HepG2 (cell line): ENCODE measurements around the gene KCNS1. TPM values are rescaled to one million over a fixed set of nuclear protein-coding genes. Genes with fewer than 3 reads are reported as not detected.
A peak's percentile ranks its signal among the peaks of the same experiment; 100 is the strongest.

Experiments
- ATAC-seq: fragments of 200-7000 bp; cut with Tn5 transposase; 3 replicates; pipeline ENCODE4 v1.9.1; 2020; ENCODE audit warnings: mild to moderate bottlenecking, moderate library complexity
- BruUV-seq: library from RNA; stranded (reverse); fragments of 400-500 nt; replicated peaks from 2 replicates; lab custom pipeline; 2021; lab: Mats Ljungman, UMichigan
- CTCF ChIA-PET: fragments of 300-600 bp; formaldehyde crosslinking; extraction: SDS; loops from one replicate; lab custom pipeline; 2021; ENCODE audit warnings: low total read pairs, inconsistent platforms, low intra/inter-chr PET ratio; lab: Yijun Ruan, JAX
- POLR2A ChIA-PET: fragments of 350-600 bp; sonication (Branson Sonifier 250); formaldehyde crosslinking; loops from one replicate; lab custom pipeline; 2020; ENCODE audit warnings: antibody characterized with exemption, inconsistent platforms; lab: Yijun Ruan, JAX
- DNase-seq: peaks from one replicate; pipeline ENCODE4 v3.0.0-alpha.2; 2015; ENCODE audit warnings: low spot score
- FAIRE-seq: peaks from 3 replicates; lab custom pipeline; 2011; peaks lifted over from hg19 to GRCh38; lab: Jason Lieb, UNC
- H2AFZ ChIP-seq: one replicate; pipeline ENCODE4 v1.6.1; 2011; ENCODE audit warnings: low read length, inconsistent platforms
- H3K27ac ChIP-seq: fragments of 300-600 bp; 3 replicates; pipeline ENCODE4 v1.8.0; 2011; ENCODE audit warnings: mixed run types, mild to moderate bottlenecking, mixed read lengths, low read length, inconsistent platforms; ENCODE audit not compliant: insufficient read depth; ENCODE audit errors: extremely low read length
- H3K27me3 ChIP-seq, 2 experiments: fragments of 200-600 bp in 1 of 2; 2 replicates in 1 of 2; 3 replicates in 1 of 2; pipeline versions ENCODE4 v1.6.0 to v1.8.0; 2011; ENCODE audit warnings: low read length in 2 of 2, mild to moderate bottlenecking in 2 of 2, moderate library complexity in 2 of 2, inconsistent platforms in 1 of 2; ENCODE audit not compliant: insufficient read depth in 2 of 2, control insufficient read depth in 1 of 2
- H3K36me3 ChIP-seq, 2 experiments: fragments of 200-600 bp in 1 of 2; replicated peaks in 1 of 2; 2 replicates in 1 of 2; 3 replicates in 1 of 2; pipeline versions ENCODE4 v1.5.1 to v1.8.0; 2011; ENCODE audit warnings: low read length in 2 of 2, inconsistent platforms in 1 of 2; ENCODE audit not compliant: insufficient read depth in 2 of 2, control insufficient read depth in 1 of 2
- H3K4me1 ChIP-seq: 2 replicates; pipeline ENCODE4 v1.5.1; 2012; ENCODE audit warnings: low read length, inconsistent platforms; ENCODE audit not compliant: insufficient read depth
- H3K4me2 ChIP-seq: 2 replicates; pipeline ENCODE4 v1.6.0; 2011; ENCODE audit warnings: low read depth, low read length, inconsistent platforms
- H3K4me3 ChIP-seq, 3 experiments: fragments of 200-600 bp in 1 of 3; sonication (generic), shearing (Covaris generic) in 1 of 3; replicated peaks in 1 of 3; 2 replicates each; pipeline ENCODE4 v1.5.1; 2011 to 2016; ENCODE audit warnings: low read length in 3 of 3, inconsistent platforms in 2 of 3, low read depth in 2 of 3, mild to moderate bottlenecking in 2 of 3, control low read depth in 1 of 3, mixed read lengths in 1 of 3; ENCODE audit not compliant: insufficient read depth in 1 of 3
- H3K79me2 ChIP-seq: one replicate; pipeline ENCODE4 v1.6.1; 2011; ENCODE audit warnings: low read length, inconsistent platforms; ENCODE audit not compliant: insufficient read depth
- H3K9ac ChIP-seq: 2 replicates; pipeline ENCODE4 v1.6.0; 2011; ENCODE audit warnings: mild to moderate bottlenecking, low read depth, low read length, inconsistent platforms; ENCODE audit not compliant: insufficient read depth
- H3K9me3 ChIP-seq: 2 replicates; pipeline ENCODE4 v1.5.1; 2012; ENCODE audit warnings: mild to moderate bottlenecking, low read length
- H4K20me1 ChIP-seq: 2 replicates; pipeline ENCODE4 v1.6.0; 2011; ENCODE audit warnings: inconsistent platforms, mild to moderate bottlenecking, low read length, moderate library complexity; ENCODE audit not compliant: insufficient read depth
- BHLHE40 ChIP-seq: IDR thresholded peaks from 2 replicates; pipeline ENCODE4 v1.6.1; 2011; ENCODE audit warnings: low read length, improper control_type of control experiment
- EHMT2 ChIP-seq: fragments of 200-600 bp; sonication (generic); IDR thresholded peaks from 2 replicates; pipeline ENCODE4 v1.7.0; 2017; ENCODE audit warnings: antibody characterized with exemption, low read depth, low read length, borderline replicate concordance
- IRF2 ChIP-seq: IDR thresholded peaks from 2 replicates; pipeline ENCODE4 v1.6.1; 2018; ENCODE audit warnings: missing genetic modification reagents, missing compliant biosample characterization
- REXO4 ChIP-seq: sonication (generic); formaldehyde crosslinking; IDR thresholded peaks from 2 replicates; pipeline ENCODE4 v1.8.0; 2022; ENCODE audit warnings: missing genetic modification reagents, mild to moderate bottlenecking, borderline replicate concordance
- RFXAP ChIP-seq: sonication (generic); formaldehyde crosslinking; IDR thresholded peaks from 2 replicates; pipeline ENCODE4 v1.4.0; 2020; ENCODE audit warnings: missing genetic modification reagents, borderline replicate concordance
- TBL1XR1 ChIP-seq: fragments of 150-350 bp; IDR thresholded peaks from 2 replicates; pipeline ENCODE4 v1.6.1; 2014; ENCODE audit warnings: borderline replicate concordance, low read length; ENCODE audit not compliant: partially characterized antibody
- ZNF329 ChIP-seq: sonication (generic); formaldehyde crosslinking; IDR thresholded peaks from 2 replicates; pipeline ENCODE4 v1.9.0; 2021; ENCODE audit warnings: low read depth, mild to moderate bottlenecking, missing genetic modification reagents
- ZNF451 ChIP-seq: sonication (generic); formaldehyde crosslinking; IDR thresholded peaks from 2 replicates; pipeline ENCODE4 v1.5.0; 2020; ENCODE audit warnings: mild to moderate bottlenecking, missing genetic modification reagents
- ZNF569 ChIP-seq: sonication (generic); formaldehyde crosslinking; IDR thresholded peaks from 2 replicates; pipeline ENCODE4 v1.5.0; 2020; ENCODE audit warnings: mild to moderate bottlenecking, missing genetic modification reagents, moderate library complexity, borderline replicate concordance
- ZNF615 ChIP-seq: sonication (generic); formaldehyde crosslinking; IDR thresholded peaks from 2 replicates; pipeline ENCODE4 v1.5.0; 2020; ENCODE audit warnings: mild to moderate bottlenecking, missing genetic modification reagents, borderline replicate concordance
- ZNF629 ChIP-seq: sonication (generic); formaldehyde crosslinking; conservative IDR thresholded peaks from 2 replicates; pipeline ENCODE4 v1.5.0; 2020; ENCODE audit warnings: missing genetic modification reagents
- WGBS: methylation state at CpG from one replicate; pipeline ENCODE4 v1.1.6; 2017; ENCODE audit warnings: low lambda C conversion rate; 5-methylcytosine and 5-hydroxymethylcytosine counted together
- in situ Hi-C: cut with HindIII; loops from 2 replicates; pipeline ENCODE4 v1.10.0; 2017; ENCODE audit warnings: low pct_unique_long_range_greater_than_20kb; ENCODE audit not compliant: extremely low pct_ligation_motif_present
- intact Hi-C: fragments of 100-400 bp; cut with micrococcal nuclease; formaldehyde crosslinking; loops from one replicate; pipeline ENCODE4 v1.10.0; 2022; ENCODE audit not compliant: unreplicated experiment
- polyA plus RNA-seq, 8 experiments: library from polyadenylated mRNA; depleted of rRNA in 3 of 8; stranded (reverse) in 7 of 8; unstranded in 1 of 8; fragments of >200 nt; fragmentation: Illumina TruSeq in 4 of 8; extraction: Trizol in 4 of 8; gene quantifications; 2 replicates each; pipeline versions ENCODE4 v1.2.1 to v1.2.3, GENCODE V29; 2011 to 2016; ENCODE audit warnings: low read depth in 4 of 8, missing spikeins in 1 of 8, mixed read lengths in 1 of 8; ENCODE audit not compliant: insufficient read depth in 1 of 8
- total RNA-seq, 5 experiments: library from RNA; depleted of rRNA; stranded (reverse); fragments of >200 nt; fragmentation: Illumina TruSeq; extraction: Trizol; gene quantifications; 2 replicates each; pipeline ENCODE4 v1.2.3, GENCODE V29; 2016; ENCODE audit warnings: low read depth in 1 of 5
- TF ChIP-seq, protein P1 (sequence below), 2 experiments: IDR thresholded peaks; 2 replicates each; pipeline ENCODE4 v1.6.1; 2011 to 2012; ENCODE audit warnings: low read length in 2 of 2, borderline replicate concordance in 1 of 2, low read depth in 1 of 2, mild to moderate bottlenecking in 1 of 2, moderate library complexity in 1 of 2
- TF ChIP-seq, protein P2 (sequence below): sonication (generic); formaldehyde crosslinking; IDR thresholded peaks from 2 replicates; pipeline ENCODE4 v1.5.0; 2020; ENCODE audit warnings: missing genetic modification reagents

The KCNS1 gene
- total and polyA plus RNA-seq, 2 of the 13 experiments (the other 11 are each of a cell fraction or from before 2014, with no cell fraction given): 0.03 TPM; not detected in 1

DNA sequence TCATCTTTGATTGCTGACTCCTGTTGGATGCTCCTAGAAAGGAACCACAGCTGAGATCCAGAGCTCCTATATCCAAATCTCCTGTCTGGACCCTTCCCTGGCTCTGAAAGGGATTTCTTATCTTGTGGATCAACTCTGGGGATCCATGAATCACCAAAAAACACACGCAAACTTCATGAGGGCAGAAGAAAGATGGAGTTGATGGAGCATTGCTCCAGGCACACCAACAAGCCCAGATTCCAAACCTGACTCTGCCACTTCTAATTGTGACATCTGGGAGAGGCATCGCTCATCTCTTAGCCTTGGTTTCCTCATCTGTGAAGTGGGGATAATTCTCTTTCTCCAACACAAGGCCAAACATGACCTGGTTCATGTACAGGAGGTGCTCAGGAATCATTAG lies 6.7 kb downstream of the KCNS1 start:
- TF ChIP-seq ZNF629 (CRISPR knock-in tag) (peak; percentile 40), REXO4 (CRISPR knock-in tag) (no peak)
- TF ChIP-seq, all 625 proteins: peak for 1
- 55% methylated on average over 2 of the region's 2 CpGs for whole genome bisulfite sequencing
- intact Hi-C loops (no loop called here), in situ Hi-C loops (loop anchor here (10.0 kb wide), 1 partner anchor 49 kb away; no protein-coding TSS in a partner anchor)
- Histone ChIP-seq H4K20me1 (no peaks in the 10 kb centered on the region), H3K27me3 (0 out of 5 replicates have a peak, but pooled peaks cover 0 to 7% of the 10 kb centered on the region in 2 experiments), H3K9ac (no peak overlapping the region), H3K4me1 (no peaks in the 10 kb centered on the region), H3K27ac (no peak overlapping the region), H3K9me3 (no peaks in the 10 kb centered on the region), H3K36me3 (no peaks in the 10 kb centered on the region), H3K4me3 (no peak overlapping the region), H3K79me2 (no peaks in the 10 kb centered on the region), H2AFZ (no peak overlapping the region), H3K4me2 (no peak overlapping the region)
- POLR2A ChIA-PET: no interaction called here
- ATAC-seq (no peak), FAIRE-seq (no peak), DNase-seq (no peak)
- no TSS peak for BruUV-seq
- CTCF ChIA-PET: interaction anchor here (2.2 to 3.0 kb wide), 2 partner anchors 13 to 83 kb away, joined by 15 to 16 read pairs; no protein-coding TSS in a partner anchor

DNA sequence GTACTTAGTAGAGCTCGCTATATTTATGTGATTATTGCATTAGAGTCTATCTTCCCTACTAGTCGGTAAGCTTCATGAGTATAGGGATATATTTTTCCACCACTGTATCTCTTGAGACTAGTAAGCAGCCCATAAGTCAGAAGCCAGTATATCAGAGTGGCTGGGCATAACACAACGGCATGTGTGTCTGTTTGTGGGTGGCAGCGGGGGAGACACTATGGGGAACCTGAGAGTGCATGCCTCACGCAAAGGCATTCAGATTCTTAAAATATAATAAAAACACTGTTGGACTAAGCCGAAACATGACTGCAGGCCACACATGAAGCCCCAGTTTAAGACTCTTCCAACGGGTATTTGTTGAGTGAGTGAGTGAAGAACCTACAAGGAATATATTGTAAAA lies 8.0 kb downstream of the KCNS1 start:
- no TSS peak for BruUV-seq
- in situ Hi-C loops: loop anchor here (10.0 kb wide), 1 partner anchor 48 kb away; no protein-coding TSS in a partner anchor
- no peaks in the 10 kb centered on the region for H3K4me1 ChIP-seq

More for the DNA sequence above, 8.0 kb downstream of the KCNS1 start:
- DNase-seq (no peak), ATAC-seq (no peak), FAIRE-seq (no peak)
- H3K4me2 ChIP-seq: no peak overlapping the region
- H3K79me2 ChIP-seq: no peaks in the 10 kb centered on the region
- no peaks in the 10 kb centered on the region for H3K9me3 ChIP-seq
- H3K27me3 ChIP-seq: 0 out of 5 replicates have a peak, but pooled peaks cover 0 to 3% of the 10 kb centered on the region in 2 experiments
- 48% methylated on average over 7 of the region's 7 CpGs for WGBS
- TF ChIP-seq ZNF615: no peak
- no peak for TF ChIP-seq TBL1XR1
- TF ChIP-seq BHLHE40: no peak
- no peak for TF ChIP-seq RFXAP (CRISPR knock-in tag)
- TF ChIP-seq, protein P1, sequence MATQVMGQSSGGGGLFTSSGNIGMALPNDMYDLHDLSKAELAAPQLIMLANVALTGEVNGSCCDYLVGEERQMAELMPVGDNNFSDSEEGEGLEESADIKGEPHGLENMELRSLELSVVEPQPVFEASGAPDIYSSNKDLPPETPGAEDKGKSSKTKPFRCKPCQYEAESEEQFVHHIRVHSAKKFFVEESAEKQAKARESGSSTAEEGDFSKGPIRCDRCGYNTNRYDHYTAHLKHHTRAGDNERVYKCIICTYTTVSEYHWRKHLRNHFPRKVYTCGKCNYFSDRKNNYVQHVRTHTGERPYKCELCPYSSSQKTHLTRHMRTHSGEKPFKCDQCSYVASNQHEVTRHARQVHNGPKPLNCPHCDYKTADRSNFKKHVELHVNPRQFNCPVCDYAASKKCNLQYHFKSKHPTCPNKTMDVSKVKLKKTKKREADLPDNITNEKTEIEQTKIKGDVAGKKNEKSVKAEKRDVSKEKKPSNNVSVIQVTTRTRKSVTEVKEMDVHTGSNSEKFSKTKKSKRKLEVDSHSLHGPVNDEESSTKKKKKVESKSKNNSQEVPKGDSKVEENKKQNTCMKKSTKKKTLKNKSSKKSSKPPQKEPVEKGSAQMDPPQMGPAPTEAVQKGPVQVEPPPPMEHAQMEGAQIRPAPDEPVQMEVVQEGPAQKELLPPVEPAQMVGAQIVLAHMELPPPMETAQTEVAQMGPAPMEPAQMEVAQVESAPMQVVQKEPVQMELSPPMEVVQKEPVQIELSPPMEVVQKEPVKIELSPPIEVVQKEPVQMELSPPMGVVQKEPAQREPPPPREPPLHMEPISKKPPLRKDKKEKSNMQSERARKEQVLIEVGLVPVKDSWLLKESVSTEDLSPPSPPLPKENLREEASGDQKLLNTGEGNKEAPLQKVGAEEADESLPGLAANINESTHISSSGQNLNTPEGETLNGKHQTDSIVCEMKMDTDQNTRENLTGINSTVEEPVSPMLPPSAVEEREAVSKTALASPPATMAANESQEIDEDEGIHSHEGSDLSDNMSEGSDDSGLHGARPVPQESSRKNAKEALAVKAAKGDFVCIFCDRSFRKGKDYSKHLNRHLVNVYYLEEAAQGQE (IDR thresholded peaks at IDR 0.05; ENCODE audit: borderline replicate concordance in 1 of 2, low read depth in 1 of 2, low read length in 2 of 2): no peak
- no peak for TF ChIP-seq ZNF451 (CRISPR knock-in tag)
- TF ChIP-seq IRF2: no peak
- no peak for TF ChIP-seq ZNF569 (CRISPR knock-in tag)
- no peak for TF ChIP-seq ZNF329 (CRISPR knock-in tag)
- TF ChIP-seq, protein P2, sequence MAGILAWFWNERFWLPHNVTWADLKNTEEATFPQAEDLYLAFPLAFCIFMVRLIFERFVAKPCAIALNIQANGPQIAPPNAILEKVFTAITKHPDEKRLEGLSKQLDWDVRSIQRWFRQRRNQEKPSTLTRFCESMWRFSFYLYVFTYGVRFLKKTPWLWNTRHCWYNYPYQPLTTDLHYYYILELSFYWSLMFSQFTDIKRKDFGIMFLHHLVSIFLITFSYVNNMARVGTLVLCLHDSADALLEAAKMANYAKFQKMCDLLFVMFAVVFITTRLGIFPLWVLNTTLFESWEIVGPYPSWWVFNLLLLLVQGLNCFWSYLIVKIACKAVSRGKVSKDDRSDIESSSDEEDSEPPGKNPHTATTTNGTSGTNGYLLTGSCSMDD (CRISPR knock-in tag): no peak
- TF ChIP-seq EHMT2: no peak
- H3K9ac ChIP-seq: no peak overlapping the region
- intact Hi-C loops: no loop called here
- H2AFZ ChIP-seq: no peak overlapping the region
- H3K4me3 ChIP-seq: no peak overlapping the region
- H3K36me3 ChIP-seq: no peaks in the 10 kb centered on the region
- POLR2A ChIA-PET: no interaction called here
- no peak overlapping the region for H3K27ac ChIP-seq
- CTCF ChIA-PET: interaction anchor here (1.6 kb wide), 1 partner anchor 49 kb away, joined by 4 read pairs; no protein-coding TSS in a partner anchor
- H4K20me1 ChIP-seq: no peaks in the 10 kb centered on the region
